ENCODE measurements around the gene KLHL22. TPM values are rescaled to one million over a fixed set of nuclear protein-coding genes. Genes with fewer than 3 reads are reported as not detected.

The KLHL22 gene
- total RNA-seq, 4 donors from 2014 or later = 12.3 to 29.7 (median 18.3) TPM

DNA sequence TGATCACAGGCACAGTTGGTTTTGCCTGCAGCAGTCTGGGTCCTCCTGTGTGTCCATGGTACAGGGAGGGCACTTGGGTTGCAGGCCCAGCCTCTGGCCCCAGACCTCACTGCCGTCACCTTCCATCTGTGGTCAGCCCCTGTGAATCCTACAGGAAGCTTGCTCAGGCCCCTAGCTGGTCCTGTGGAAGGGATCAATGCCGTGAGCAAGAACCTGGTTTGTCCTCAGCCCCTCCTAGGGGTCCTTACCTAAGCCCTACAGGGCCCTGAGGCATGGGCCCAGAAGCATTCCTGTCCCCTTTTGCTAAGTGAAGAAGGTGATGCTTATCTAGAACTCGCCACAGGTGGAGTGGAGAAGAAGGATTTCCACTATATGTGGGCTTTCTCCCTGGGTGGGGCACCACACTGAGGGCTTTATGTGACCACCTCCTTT, 41.7 kb upstream of the KLHL22 start:
- no peak overlapping the region for H3K4me3 ChIP-seq
- TF ChIP-seq POLR2A (IDR thresholded peaks at IDR 0.05) = no peak
- no peak for TF ChIP-seq POLR2AphosphoS5 (IDR thresholded peaks at IDR 0.05)
- TF ChIP-seq EP300 (IDR thresholded peaks at IDR 0.05) = no peak
- no peak for TF ChIP-seq CTCF (IDR thresholded peaks at IDR 0.05)
- peaks cover 25% of the 10 kb centered on the region for H3K4me1 ChIP-seq
- H3K9me3 ChIP-seq = no peaks in the 10 kb centered on the region
- 100% methylated on average over 1 of the region's 3 CpGs for WGBS
- no peak for DNase-seq (ENCODE audit: low spot score in 2 of 2)
- H3K27ac ChIP-seq = no peak overlapping the region
- peaks cover 49% of the 10 kb centered on the region for H3K36me3 ChIP-seq
- H3K27me3 ChIP-seq = no peaks in the 10 kb centered on the region

- peaks cover 45% of the 10 kb centered on the region for H3K36me3 ChIP-seq
- H3K9me3 ChIP-seq = no peaks in the 10 kb centered on the region
- no peak overlapping the region for H3K4me3 ChIP-seq
- H3K27me3 ChIP-seq = no peaks in the 10 kb centered on the region
- no peak for DNase-seq (ENCODE audit: low spot score in 2 of 2)
- peaks cover 31% of the 10 kb centered on the region for H3K4me1 ChIP-seq
- H3K27ac ChIP-seq = no peak overlapping the region
- TF ChIP-seq CTCF (IDR thresholded peaks at IDR 0.05) = no peak
- TF ChIP-seq POLR2AphosphoS5 (IDR thresholded peaks at IDR 0.05) = no peak
- TF ChIP-seq EP300 (IDR thresholded peaks at IDR 0.05) = no peak
- TF ChIP-seq POLR2A (IDR thresholded peaks at IDR 0.05) = no peak
- WGBS = 77% methylated on average over 12 of the region's 12 CpGs
Observed at GRCh38 chr22:20536590-20537324, 41.2 kb upstream of the KLHL22 start.

- no peak overlapping the region for H3K4me3 ChIP-seq
- peaks cover 17% of the 10 kb centered on the region for H3K36me3 ChIP-seq
- 23% methylated on average over 3 of the region's 3 CpGs for WGBS
- no peaks in the 10 kb centered on the region for H3K9me3 ChIP-seq
- peaks cover 57% of the 10 kb centered on the region for H3K4me1 ChIP-seq
- H3K27ac ChIP-seq = peak overlapping the region; percentile 7
- TF ChIP-seq EP300 (IDR thresholded peaks at IDR 0.05) (no peak), POLR2A (IDR thresholded peaks at IDR 0.05) (no peak), CTCF (IDR thresholded peaks at IDR 0.05) (no peak), POLR2AphosphoS5 (IDR thresholded peaks at IDR 0.05) (no peak)
- H3K27me3 ChIP-seq = no peaks in the 10 kb centered on the region
- no peak for DNase-seq (ENCODE audit: low spot score in 2 of 2)
Observed at GRCh38 chr22:20533879-20534265, 38.3 kb upstream of the KLHL22 start.

DNA sequence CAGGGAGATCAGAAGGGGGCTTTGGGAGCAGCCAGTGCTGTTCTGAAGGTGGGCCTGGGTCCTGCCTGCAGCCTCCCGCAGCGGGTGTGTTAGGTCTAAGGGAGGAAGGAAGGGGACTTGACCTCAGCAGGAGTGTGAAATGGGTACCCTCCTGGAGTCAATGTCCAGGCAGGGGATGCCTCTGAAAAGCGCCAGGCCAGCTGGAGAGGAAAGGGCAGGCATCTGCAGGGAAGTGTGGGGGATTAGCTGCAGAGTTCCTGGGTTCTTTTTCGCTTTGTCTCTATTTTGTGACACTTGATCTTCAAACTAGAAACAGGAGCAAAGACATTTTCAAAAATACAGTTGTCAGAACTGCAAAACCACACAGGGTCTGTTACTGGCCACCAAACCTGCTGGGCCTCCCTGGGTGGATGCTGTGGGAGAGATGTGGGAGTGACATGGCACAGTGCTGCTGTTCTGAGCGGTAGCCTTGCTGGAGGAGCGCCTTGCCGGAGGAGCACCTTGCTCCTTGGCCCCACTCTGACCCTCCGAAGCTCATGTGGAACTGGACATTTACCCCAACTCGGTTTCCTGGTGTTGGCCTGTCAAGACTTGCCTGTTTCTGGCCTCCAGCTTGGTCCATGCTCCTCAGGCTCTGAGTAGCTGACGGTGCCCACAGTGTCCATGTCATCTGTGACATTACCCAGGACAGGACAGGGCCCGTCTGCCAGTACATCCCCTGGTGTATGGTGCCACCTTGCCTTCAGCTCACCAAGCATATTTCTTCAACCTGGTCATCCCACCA, 37.7 kb upstream of the KLHL22 start:
- peaks cover 57% of the 10 kb centered on the region for H3K4me1 ChIP-seq
- H3K4me3 ChIP-seq = no peak overlapping the region
- no peak for DNase-seq (ENCODE audit: low spot score in 2 of 2)
- H3K27me3 ChIP-seq = no peaks in the 10 kb centered on the region
- peak overlapping the region; percentile 94 for H3K27ac ChIP-seq
- H3K9me3 ChIP-seq = no peaks in the 10 kb centered on the region
- H3K36me3 ChIP-seq = peaks cover 16% of the 10 kb centered on the region
- TF ChIP-seq POLR2AphosphoS5 (IDR thresholded peaks at IDR 0.05) = no peak
- no peak for TF ChIP-seq CTCF (IDR thresholded peaks at IDR 0.05)
- no peak for TF ChIP-seq EP300 (IDR thresholded peaks at IDR 0.05)
- no peak for TF ChIP-seq POLR2A (IDR thresholded peaks at IDR 0.05)
- 72% methylated on average over 11 of the region's 11 CpGs for WGBS
